HG02981 (cell line): ENCODE data around the gene CAMK1G.

Source experiments
- ATAC-seq: cut with Tn5 transposase; IDR thresholded peaks from one replicate; pipeline ENCODE4 v1.9.1; 2021; ENCODE audit warnings: mild to moderate bottlenecking, moderate library complexity; ENCODE audit not compliant: unreplicated experiment

The CAMK1G gene

GRCh38 chr1:209618291-209618690, 34.8 kb downstream of the CAMK1G start:
- no peak for ATAC-seq

DNA sequence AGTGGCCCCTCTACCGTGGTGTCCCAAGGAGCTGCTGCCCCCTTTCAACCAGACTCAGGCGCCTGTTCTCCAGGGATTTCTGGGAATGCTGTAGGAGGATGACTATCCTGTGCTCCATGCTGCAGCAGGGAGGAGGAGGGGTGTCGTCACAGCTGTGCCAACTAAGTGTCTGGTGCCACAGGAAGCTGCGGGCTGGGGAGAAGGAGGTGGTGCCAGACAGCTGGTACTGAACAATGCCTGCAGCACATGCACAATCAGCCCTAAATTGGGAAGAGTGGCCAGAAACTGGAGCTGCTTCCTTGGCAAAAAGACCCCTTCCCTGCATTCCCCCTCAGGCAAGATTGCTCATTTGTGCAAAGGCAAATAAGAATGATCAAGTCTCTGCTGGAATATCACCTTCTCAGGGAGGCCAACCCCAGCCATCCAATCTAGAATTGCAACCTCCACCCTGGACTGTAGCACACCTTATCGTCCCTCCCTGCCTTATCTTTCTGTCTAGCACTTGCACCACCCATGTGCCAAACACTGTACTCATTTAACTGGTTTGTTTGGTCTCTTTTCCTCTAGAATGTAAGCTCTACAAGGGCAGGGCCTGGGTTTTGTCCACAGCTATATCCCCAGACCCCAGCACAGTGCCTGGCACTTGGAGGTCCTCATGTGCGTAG, 35.4 kb downstream of the CAMK1G start:
- ATAC-seq = no peak

- no peak for ATAC-seq
These were observed 36.4 kb downstream of the CAMK1G start for GRCh38 chr1:209619696-209620486.

- ATAC-seq = no peak
These were observed 37.0 kb downstream of the CAMK1G start for GRCh38 chr1:209620487-209620884.

DNA sequence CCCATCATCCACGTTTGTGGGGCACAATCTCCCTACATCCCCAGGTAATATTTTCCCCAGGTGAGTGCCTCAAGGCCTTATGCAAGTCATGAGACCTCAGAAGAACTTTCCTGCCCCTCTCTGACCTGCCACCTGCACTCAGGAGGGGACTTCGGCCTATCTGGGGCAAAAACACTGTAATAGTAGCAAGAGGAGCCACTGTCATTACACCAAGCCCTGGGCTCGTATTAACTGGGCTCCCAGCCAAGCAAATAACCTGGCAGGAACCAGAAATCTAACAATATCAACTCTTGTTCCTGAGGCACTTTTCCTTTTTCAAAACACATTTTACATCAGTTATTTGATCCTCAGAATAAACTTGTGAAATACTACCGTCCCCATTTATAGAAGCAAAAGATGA, 37.8 kb downstream of the CAMK1G start:
- ATAC-seq = no peak

GRCh38 chr1:209621741-209622655, 38.5 kb downstream of the CAMK1G start:
- ATAC-seq = no peak

DNA sequence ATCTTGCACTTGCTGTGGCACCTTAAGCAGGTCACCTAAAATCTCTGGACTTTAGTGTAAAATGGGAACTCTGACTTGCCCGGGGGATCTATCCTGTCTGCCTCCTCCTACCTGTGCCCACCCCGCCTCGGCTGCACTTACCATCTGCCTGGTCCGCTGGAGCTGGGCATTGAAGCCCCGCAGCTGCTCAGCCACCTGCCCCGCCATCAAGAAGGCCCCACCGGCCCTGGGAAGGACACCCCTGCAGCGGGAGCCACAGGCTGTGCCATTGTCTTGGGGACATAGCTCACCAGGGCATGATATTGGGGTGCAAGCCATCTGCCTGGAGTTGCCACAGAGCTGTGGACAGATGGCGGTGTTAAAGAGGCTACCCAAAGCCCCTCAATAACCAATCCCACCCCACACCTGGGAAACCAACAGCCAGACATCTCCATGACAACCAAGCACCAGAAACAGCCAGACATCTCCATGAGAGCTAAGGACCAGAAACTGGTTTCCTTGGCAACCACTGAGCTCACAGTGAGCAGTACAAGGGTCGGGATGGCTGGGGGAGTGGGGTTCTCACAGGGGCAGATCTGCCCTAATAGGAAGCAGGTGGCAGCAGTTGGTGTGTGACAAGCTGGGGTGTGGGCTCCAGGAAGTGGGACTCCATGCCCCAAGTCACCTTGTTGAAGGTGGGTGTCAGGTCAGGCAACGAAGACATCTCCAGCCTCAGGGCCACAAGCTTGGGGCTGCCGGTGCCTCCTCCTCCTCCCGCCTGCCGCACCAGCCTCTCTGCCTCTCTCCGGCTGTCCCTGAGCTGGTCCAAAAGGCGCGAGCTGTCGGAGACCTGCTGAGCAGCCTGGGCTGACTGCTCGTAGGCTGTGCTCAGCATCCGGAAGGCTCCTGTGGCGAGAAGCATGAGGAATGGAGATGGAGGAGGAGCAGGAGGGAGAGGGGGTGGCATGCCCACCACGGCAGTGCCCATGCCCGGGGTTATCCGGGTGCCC, 39.6 kb downstream of the CAMK1G start:
- no peak for ATAC-seq

DNA sequence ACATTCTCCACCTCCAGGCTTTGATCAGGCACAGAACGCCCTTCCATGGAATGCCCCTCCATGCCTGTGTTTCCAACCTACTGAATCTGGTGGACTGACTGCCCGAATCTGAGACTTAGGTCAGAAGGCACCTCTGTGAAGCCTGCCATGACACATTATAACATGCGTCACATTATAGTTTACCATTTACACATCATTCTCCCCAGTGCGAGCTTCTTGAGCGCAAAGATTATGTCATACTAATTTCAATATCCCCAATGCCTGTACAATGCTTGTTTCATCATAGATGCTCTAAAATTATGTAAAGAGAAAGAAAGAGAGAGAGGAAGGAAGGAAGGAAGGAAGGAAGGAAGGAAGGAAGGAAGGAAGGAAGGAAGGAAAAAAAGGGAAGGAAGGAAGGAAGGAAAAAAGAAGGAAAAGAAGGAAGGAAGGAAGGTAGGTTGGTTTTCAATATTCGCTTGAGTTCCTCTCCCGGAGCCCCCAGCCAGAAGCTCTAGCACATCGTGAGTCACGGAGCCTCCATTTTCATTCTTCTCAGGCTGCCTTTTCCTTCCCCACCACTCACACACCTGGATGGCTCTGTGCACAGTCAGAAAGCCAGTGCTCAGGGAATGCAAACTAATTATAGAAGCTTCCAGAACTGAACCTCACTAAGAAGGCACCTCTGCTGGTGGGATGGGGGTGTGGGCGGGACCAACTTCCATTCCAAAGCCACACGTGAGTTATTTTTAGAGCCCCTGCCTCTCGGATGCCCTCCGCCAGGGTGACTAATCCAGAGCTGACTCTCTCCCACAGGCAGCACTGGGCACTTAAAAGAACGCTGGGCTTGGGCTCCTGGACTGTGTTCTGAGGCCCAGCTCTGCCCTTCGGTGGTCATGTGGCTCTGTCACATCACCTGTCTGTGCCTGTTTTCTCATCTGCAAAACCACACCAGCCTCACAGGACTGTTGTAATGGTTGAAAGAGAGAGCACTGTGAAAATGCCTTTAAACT, 41.3 kb downstream of the CAMK1G start:
- ATAC-seq = no peak

GRCh38 chr1:209625791-209626285, 42.3 kb downstream of the CAMK1G start:
- no peak for ATAC-seq

DNA sequence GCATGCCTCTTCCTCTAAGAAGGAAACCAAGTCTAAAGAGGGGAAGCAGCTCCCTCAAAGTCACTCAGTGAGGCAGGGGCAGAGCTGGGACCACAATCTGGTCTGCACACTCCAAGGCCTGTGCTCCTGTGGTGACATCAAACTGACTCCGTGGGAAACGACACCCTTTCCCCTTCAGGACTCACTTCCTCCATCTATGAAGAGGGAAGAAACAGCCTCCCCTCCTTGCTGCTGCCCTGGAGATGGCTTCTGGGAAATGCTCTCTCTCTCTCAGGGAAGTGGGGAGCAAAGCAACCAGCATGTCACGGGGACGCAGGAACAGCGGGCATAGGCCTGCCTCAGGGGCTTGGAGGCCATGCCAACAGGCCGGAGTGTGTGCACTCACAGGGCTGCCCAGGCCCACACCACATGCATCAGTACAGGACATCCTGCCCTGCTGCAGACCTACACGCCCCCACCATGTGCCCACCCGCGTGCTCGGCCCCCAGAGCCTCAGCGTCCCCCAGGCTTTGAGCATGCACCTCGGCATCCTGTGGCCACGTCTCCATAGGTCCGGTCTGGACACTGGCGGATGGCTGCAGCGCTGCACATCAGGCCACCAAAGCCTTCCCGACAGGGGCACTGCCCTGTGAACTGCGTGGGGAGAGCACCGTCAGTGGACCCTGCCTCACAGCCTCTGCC, 43.0 kb downstream of the CAMK1G start:
- no peak for ATAC-seq

- ATAC-seq = peak; percentile 12
These were observed 43.7 kb downstream of the CAMK1G start for GRCh38 chr1:209627027-209627731.

- ATAC-seq = peak; percentile 69
These were observed 44.2 kb downstream of the CAMK1G start for GRCh38 chr1:209627732-209628196.

DNA sequence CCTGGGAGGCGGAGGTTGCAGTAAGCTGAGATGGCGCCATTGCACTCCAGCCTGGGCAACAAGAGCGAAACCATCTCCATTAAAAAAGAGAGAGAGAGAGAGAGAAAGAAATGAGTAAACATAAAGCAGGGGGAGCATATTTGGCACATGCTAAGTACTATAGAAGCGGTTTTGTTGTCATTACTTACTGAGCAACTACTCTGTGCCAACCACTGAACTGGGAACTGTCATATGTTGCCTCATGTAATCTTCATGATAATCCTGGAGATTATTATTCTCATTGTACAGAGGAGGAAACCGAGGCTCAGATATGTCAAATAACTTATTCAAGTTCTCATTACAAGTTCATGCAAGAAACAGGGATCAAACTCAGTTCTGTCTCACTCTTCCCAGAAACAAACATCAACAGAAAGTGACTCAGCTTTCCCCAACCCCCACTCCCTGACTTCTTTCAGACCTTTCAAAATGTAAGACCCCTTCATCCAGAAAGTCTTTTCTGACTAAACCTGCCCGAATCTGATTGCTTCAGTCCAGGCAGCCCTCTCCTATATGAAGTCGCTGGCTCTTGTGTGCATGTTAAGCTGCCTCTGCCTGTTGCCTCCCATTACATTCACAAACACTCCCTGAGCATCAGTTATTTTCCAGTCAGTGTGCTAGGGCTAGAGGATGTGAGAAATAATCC, 45.2 kb downstream of the CAMK1G start:
- ATAC-seq = no peak

GRCh38 chr1:209629621-209630382, 46.3 kb downstream of the CAMK1G start:
- no peak for ATAC-seq

- no peak for ATAC-seq
These were observed 47.1 kb downstream of the CAMK1G start for GRCh38 chr1:209630383-209631225.
